Measurements from ENCODE around the gene YRDC. TPM values are rescaled to one million over a fixed set of nuclear protein-coding genes. Genes with fewer than 3 reads are reported as not detected.

Gene YRDC
- total and polyA plus RNA-seq, 4 donors = 4.4 to 9.8 (median 9.4) TPM

GRCh38 chr1:37853157-37853556 is 45.1 kb upstream of the YRDC start:
- Histone ChIP-seq H3K36me3 (ENCODE audit: control insufficient read depth in 4 of 4, insufficient read depth in 3 of 4, low read depth in 1 of 4, low read length in 3 of 4) (peaks cover 0 to 13% (median 7%) of the 10 kb centered on the region in 4 donors), H3K4me1 (ENCODE audit: control insufficient read depth in 4 of 4, insufficient read depth in 4 of 4, low read length in 3 of 4) (peaks cover 0 to 20% (median 14%) of the 10 kb centered on the region in 4 donors)

GRCh38 chr1:37851782-37852210 is 43.8 kb upstream of the YRDC start:
- H3K4me1 ChIP-seq (ENCODE audit: control insufficient read depth in 4 of 4, insufficient read depth in 4 of 4, low read length in 3 of 4) = peaks cover 0 to 18% (median 12%) of the 10 kb centered on the region in 4 donors
- H3K9ac ChIP-seq (ENCODE audit: low read depth in 1 of 2, low read length in 2 of 2) = no peak overlapping the region
- peaks cover 0 to 8% (median 5%) of the 10 kb centered on the region in 4 donors for H3K36me3 ChIP-seq (ENCODE audit: control insufficient read depth in 4 of 4, insufficient read depth in 3 of 4, low read depth in 1 of 4, low read length in 3 of 4)
- no peak for DNase-seq (ENCODE audit: low spot score)
- H3K27ac ChIP-seq (ENCODE audit: low read depth in 1 of 2, low read length in 2 of 2) = no peak overlapping the region
- TF ChIP-seq MAX (IDR thresholded peaks at IDR 0.05) (no peak), ATF3 (IDR thresholded peaks at IDR 0.05) (no peak), SP1 (IDR thresholded peaks at IDR 0.05) (no peak), REST (IDR thresholded peaks at IDR 0.05) (no peak), RAD21 (IDR thresholded peaks at IDR 0.05) (no peak), YY1 (IDR thresholded peaks at IDR 0.05) (no peak), TAF1 (conservative IDR thresholded peaks at IDR 0.05) (no peak), FOXA2 (IDR thresholded peaks at IDR 0.05) (no peak), GABPA (IDR thresholded peaks at IDR 0.05 in 1 of 2, conservative IDR thresholded peaks at IDR 0.05 in 1 of 2) (no peak), HNF4G (IDR thresholded peaks at IDR 0.05) (no peak), JUND (IDR thresholded peaks at IDR 0.05) (no peak), RXRA (IDR thresholded peaks at IDR 0.05) (no peak), EGR1 (IDR thresholded peaks at IDR 0.05; ENCODE audit: low read depth in 2 of 2) (no peak)
- H3K9me3 ChIP-seq (ENCODE audit: control insufficient read depth in 4 of 4, low read length in 3 of 4) = no peaks in the 10 kb centered on the region
- 80% methylated on average over 2 of the region's 2 CpGs for WGBS
- no peaks in the 10 kb centered on the region for H3K27me3 ChIP-seq (ENCODE audit: control insufficient read depth in 4 of 4, insufficient read depth in 4 of 4, low read length in 3 of 4)
- H3K4me3 ChIP-seq (ENCODE audit: low read depth in 1 of 3, low read length in 3 of 3) = no peak overlapping the region

More at GRCh38 chr1:37853157-37853556, 45.1 kb upstream of the YRDC start:
- no peak overlapping the region for H3K9ac ChIP-seq (ENCODE audit: low read depth in 1 of 2, low read length in 2 of 2)
- TF ChIP-seq JUND (IDR thresholded peaks at IDR 0.05) = no peak
- no peak for TF ChIP-seq FOXA1 (IDR thresholded peaks at IDR 0.05)
- TF ChIP-seq TAF1 (conservative IDR thresholded peaks at IDR 0.05) = no peak
- no peak for TF ChIP-seq HNF4G (IDR thresholded peaks at IDR 0.05)
- no peak for TF ChIP-seq SP1 (IDR thresholded peaks at IDR 0.05)
- TF ChIP-seq RXRA (IDR thresholded peaks at IDR 0.05) = no peak
- no peak for TF ChIP-seq EGR1 (IDR thresholded peaks at IDR 0.05; ENCODE audit: low read depth in 2 of 2)
- TF ChIP-seq NR2F2 (IDR thresholded peaks at IDR 0.05) = no peak
- no peak for TF ChIP-seq ATF3 (IDR thresholded peaks at IDR 0.05)
- no peak for TF ChIP-seq REST (IDR thresholded peaks at IDR 0.05)
- no peak for TF ChIP-seq HNF4A (conservative IDR thresholded peaks at IDR 0.05)
- no peak for TF ChIP-seq MAX (IDR thresholded peaks at IDR 0.05)
- no peak for TF ChIP-seq YY1 (IDR thresholded peaks at IDR 0.05)
- no peak overlapping the region for H3K4me3 ChIP-seq (ENCODE audit: low read depth in 1 of 3, low read length in 3 of 3)
- no peaks in the 10 kb centered on the region for H3K9me3 ChIP-seq (ENCODE audit: control insufficient read depth in 4 of 4, low read length in 3 of 4)
- no peaks in the 10 kb centered on the region for H3K27me3 ChIP-seq (ENCODE audit: control insufficient read depth in 4 of 4, insufficient read depth in 4 of 4, low read length in 3 of 4)
- DNase-seq (ENCODE audit: low spot score) = no peak
- no peak overlapping the region for H3K27ac ChIP-seq (ENCODE audit: low read depth in 1 of 2, low read length in 2 of 2)
